SH-SY5Y (cell line): Measurements from ENCODE around the gene COTL1.

Experiments
- GATA2 ChIP-seq: IDR thresholded peaks from 2 replicates; pipeline ENCODE4 v1.6.1; 2011; ENCODE audit warnings: mild to moderate bottlenecking, low read depth, low read length
- GATA3 ChIP-seq: IDR thresholded peaks from 2 replicates; pipeline ENCODE4 v1.6.1; 2011; ENCODE audit warnings: low read depth, mild to moderate bottlenecking, low read length, moderate library complexity

- TF ChIP-seq GATA2: no peak
- TF ChIP-seq GATA3: no peak
Measured at GRCh38 chr16:84540194-84540593, 77.7 kb downstream of the COTL1 start.
